IMR-90 (cell line): ENCODE results near the gene MMP2. TPM values are rescaled to one million over a fixed set of nuclear protein-coding genes. Genes with fewer than 3 reads are reported as not detected.

Source experiments
- ATAC-seq: fragments of 200-7000 bp; cut with Tn5 transposase; 2 replicates; pipeline ENCODE4 v1.9.1; 2020; ENCODE audit warnings: low read depth, mild to moderate bottlenecking, moderate library complexity
- BruUV-seq: library from RNA; stranded (reverse); fragments of 400-500 nt; replicated peaks from 2 replicates; lab custom pipeline; 2021; lab: Mats Ljungman, UMichigan
- CTCF ChIA-PET: fragments of 300-600 bp; formaldehyde crosslinking; extraction: SDS; loops from one replicate; lab custom pipeline; 2021; ENCODE audit warnings: antibody characterized with exemption; lab: Yijun Ruan, JAX
- POLR2A ChIA-PET: fragments of 300-600 bp; sonication (Branson Sonifier 250); formaldehyde crosslinking; loops from one replicate; lab custom pipeline; 2022; ENCODE audit warnings: antibody characterized with exemption; ENCODE audit not compliant: unreplicated experiment; lab: Charles Lee
- DNase-seq: peaks from one replicate; pipeline ENCODE4 v3.0.0; 2013
- H2AFZ ChIP-seq: replicated peaks from 2 replicates; pipeline ENCODE3; 2013; ENCODE audit warnings: low read length, mild to moderate bottlenecking; ENCODE audit not compliant: poor library complexity
- H2AK5ac ChIP-seq: 2 replicates; pipeline ENCODE4 v1.6.1; 2013; ENCODE audit warnings: low read depth, low read length, inconsistent platforms
- H2AK9ac ChIP-seq: replicated peaks from 2 replicates; pipeline ENCODE3; 2013; ENCODE audit warnings: mild to moderate bottlenecking, low read depth, low read length, moderate library complexity; ENCODE audit not compliant: poor library complexity
- H2BK120ac ChIP-seq: 2 replicates; pipeline ENCODE4 v1.6.1; 2013; ENCODE audit warnings: low read depth, low read length, inconsistent platforms
- H2BK15ac ChIP-seq: 3 replicates; pipeline ENCODE4 v1.6.1; 2013; ENCODE audit warnings: low read depth, low read length, inconsistent platforms
- H2BK20ac ChIP-seq: 2 replicates; pipeline ENCODE4 v1.6.1; 2013; ENCODE audit warnings: low read depth, mild to moderate bottlenecking, inconsistent platforms, low read length, moderate library complexity
- H2BK5ac ChIP-seq: 2 replicates; pipeline ENCODE4 v1.6.1; 2013; ENCODE audit warnings: mild to moderate bottlenecking, low read depth, low read length, inconsistent platforms; ENCODE audit not compliant: poor library complexity, severe bottlenecking
- H3K14ac ChIP-seq: replicated peaks from 2 replicates; pipeline ENCODE4 v1.6.1; 2013; ENCODE audit warnings: low read depth, low read length, inconsistent platforms
- H3K18ac ChIP-seq: 2 replicates; pipeline ENCODE4 v1.6.1; 2013; ENCODE audit warnings: low read depth, low read length, control low read depth
- H3K23ac ChIP-seq: 2 replicates; pipeline ENCODE4 v1.6.1; 2013; ENCODE audit warnings: low read depth, low read length, inconsistent platforms
- H3K27ac ChIP-seq: 2 replicates; pipeline ENCODE4 v1.5.1; 2013; ENCODE audit warnings: mild to moderate bottlenecking, control low read depth, low read length; ENCODE audit not compliant: insufficient read depth
- H3K27me3 ChIP-seq: 2 replicates; pipeline ENCODE4 v1.6.1; 2013; ENCODE audit warnings: low read length; ENCODE audit not compliant: control insufficient read depth, insufficient read depth
- H3K36me3 ChIP-seq: 2 replicates; pipeline ENCODE4 v1.6.1; 2013; ENCODE audit warnings: low read length, mixed read lengths; ENCODE audit not compliant: control insufficient read depth, insufficient read depth
- H3K4ac ChIP-seq: 2 replicates; pipeline ENCODE4 v1.6.1; 2013; ENCODE audit warnings: low read depth, low read length, inconsistent platforms
- H3K4me1 ChIP-seq: 2 replicates; pipeline ENCODE4 v1.6.1; 2013; ENCODE audit warnings: low read length, mixed read lengths; ENCODE audit not compliant: control insufficient read depth, insufficient read depth
- H3K4me2 ChIP-seq: 2 replicates; pipeline ENCODE4 v1.6.1; 2013; ENCODE audit warnings: low read depth, mild to moderate bottlenecking, control low read depth, low read length, moderate library complexity
- H3K4me3 ChIP-seq: 2 replicates; pipeline ENCODE4 v1.5.1; 2013; ENCODE audit warnings: low read depth, mild to moderate bottlenecking, control low read depth, low read length, moderate library complexity; ENCODE audit not compliant: insufficient read depth
- H3K56ac ChIP-seq: 2 replicates; pipeline ENCODE4 v1.6.1; 2013; ENCODE audit warnings: low read length, inconsistent platforms; ENCODE audit not compliant: insufficient read depth; ENCODE audit errors: extremely low read depth
- H3K79me1 ChIP-seq, 2 experiments: 2 replicates each; pipeline ENCODE4 v1.6.1; 2013; ENCODE audit warnings: low read length in 2 of 2, inconsistent platforms in 1 of 2, low read depth in 1 of 2
- H3K9ac ChIP-seq: 2 replicates; pipeline ENCODE4 v1.6.1; 2013; ENCODE audit warnings: low read depth, low read length, control low read depth
- H3K9me1 ChIP-seq: 2 replicates; pipeline ENCODE4 v1.6.1; 2013; ENCODE audit warnings: low read length, inconsistent platforms; ENCODE audit not compliant: insufficient read depth
- H3K9me3 ChIP-seq: 2 replicates; pipeline ENCODE4 v1.6.1; 2013; ENCODE audit warnings: low read length; ENCODE audit not compliant: control insufficient read depth, insufficient read depth
- H4K20me1 ChIP-seq: 2 replicates; pipeline ENCODE4 v1.6.1; 2013; ENCODE audit warnings: low read length, inconsistent platforms; ENCODE audit not compliant: insufficient read depth
- H4K5ac ChIP-seq: 2 replicates; pipeline ENCODE4 v1.6.1; 2013; ENCODE audit warnings: mild to moderate bottlenecking, low read depth, low read length, control low read depth
- H4K8ac ChIP-seq, 2 experiments: 2 replicates each; pipeline ENCODE4 v1.6.1; 2013; ENCODE audit warnings: low read depth in 2 of 2, low read length in 2 of 2, control low read depth in 1 of 2, inconsistent platforms in 1 of 2
- H4K91ac ChIP-seq: 2 replicates; pipeline ENCODE4 v1.6.1; 2013; ENCODE audit warnings: low read depth, low read length, inconsistent platforms; ENCODE audit not compliant: insufficient read depth
- BHLHE40 ChIP-seq: fragments of 150-350 bp; IDR thresholded peaks from 2 replicates; pipeline ENCODE4 v1.6.1; 2016; ENCODE audit warnings: mild to moderate bottlenecking, low read depth, low read length
- CEBPB ChIP-seq: IDR thresholded peaks from 2 replicates; pipeline ENCODE4 v1.6.1; 2012; ENCODE audit warnings: low read depth, low read length, improper control_type of control experiment
- CTCF ChIP-seq: conservative IDR thresholded peaks from 2 replicates; pipeline ENCODE4 v1.5.1; 2012; ENCODE audit warnings: mild to moderate bottlenecking, low read depth, low read length, improper control_type of control experiment
- MAFK ChIP-seq: IDR thresholded peaks from 2 replicates; pipeline ENCODE4 v1.6.1; 2012; ENCODE audit warnings: low read depth, low read length, improper control_type of control experiment
- MAZ ChIP-seq: IDR thresholded peaks from 2 replicates; pipeline ENCODE4 v1.6.1; 2012; ENCODE audit warnings: low read depth, mild to moderate bottlenecking, low read length, improper control_type of control experiment, moderate library complexity, borderline replicate concordance
- POLR2A ChIP-seq: IDR thresholded peaks from 2 replicates; pipeline ENCODE4 v1.6.1; 2012; ENCODE audit warnings: mild to moderate bottlenecking, low read depth, low read length
- RAD21 ChIP-seq: IDR thresholded peaks from 2 replicates; pipeline ENCODE4 v1.6.1; 2012; ENCODE audit warnings: low read length, improper control_type of control experiment
- RCOR1 ChIP-seq: IDR thresholded peaks from 2 replicates; pipeline ENCODE4 v1.6.1; 2012; ENCODE audit warnings: mild to moderate bottlenecking, low read length, improper control_type of control experiment; ENCODE audit not compliant: insufficient replicate concordance
- RFX5 ChIP-seq: IDR thresholded peaks from 2 replicates; pipeline ENCODE4 v1.8.0; 2012; ENCODE audit warnings: low read depth, mild to moderate bottlenecking, low read length, moderate library complexity
- SMC3 ChIP-seq: fragments of 150-350 bp; IDR thresholded peaks from 2 replicates; pipeline ENCODE4 v1.6.1; 2016; ENCODE audit warnings: low read depth, mild to moderate bottlenecking, antibody characterized with exemption, low read length, moderate library complexity
- WGBS, 2 experiments: methylation state at CpG; one replicate each; pipeline versions ENCODE4 v1.1.5 to v1.1.7; 2013; ENCODE audit warnings: missing lambda C conversion rate in 2 of 2; ENCODE audit not compliant: insufficient read length in 1 of 2; ENCODE audit errors: extremely low coverage in 2 of 2; 5-methylcytosine and 5-hydroxymethylcytosine counted together
- dilution Hi-C: fragments of 300-500 bp; cut with HindIII; formaldehyde crosslinking; loops from one replicate; pipeline ENCODE4 v1.14.3; 2018; ENCODE audit warnings: low sequenced_read_pairs; ENCODE audit not compliant: unreplicated experiment
- in situ Hi-C: fragments of 300-500 bp; cut with MboI; formaldehyde crosslinking; loops from 3 replicates; pipeline ENCODE4 v1.14.3; 2019; ENCODE audit warnings: low sequenced_read_pairs, inconsistent platforms, mixed read lengths
- intact Hi-C: fragments of 100-400 bp; cut with micrococcal nuclease; formaldehyde crosslinking; loops from 2 replicates; pipeline ENCODE4 v1.10.0; 2022
- polyA plus RNA-seq, 3 experiments: library from polyadenylated mRNA; depleted of rRNA; stranded (reverse); fragments of >200 nt; gene quantifications; 2 replicates each; pipeline ENCODE4 v1.2.3, GENCODE V29; 2012; ENCODE audit warnings: low replicate concordance in 1 of 3
- total RNA-seq: library from RNA; depleted of rRNA; stranded (reverse); fragments of >200 nt; gene quantifications from 2 replicates; pipeline ENCODE4 v1.2.3, GENCODE V29; 2012
- TF ChIP-seq, protein P1 (sequence below): fragments of 150-350 bp; IDR thresholded peaks from 2 replicates; pipeline ENCODE4 v1.6.1; 2017; ENCODE audit warnings: mild to moderate bottlenecking, antibody characterized with exemption, low read length, low read depth

Gene MMP2
- total and polyA plus RNA-seq, 2 of the 4 experiments (the other 2 are of a cell fraction) = 240 to 574 TPM

DNA sequence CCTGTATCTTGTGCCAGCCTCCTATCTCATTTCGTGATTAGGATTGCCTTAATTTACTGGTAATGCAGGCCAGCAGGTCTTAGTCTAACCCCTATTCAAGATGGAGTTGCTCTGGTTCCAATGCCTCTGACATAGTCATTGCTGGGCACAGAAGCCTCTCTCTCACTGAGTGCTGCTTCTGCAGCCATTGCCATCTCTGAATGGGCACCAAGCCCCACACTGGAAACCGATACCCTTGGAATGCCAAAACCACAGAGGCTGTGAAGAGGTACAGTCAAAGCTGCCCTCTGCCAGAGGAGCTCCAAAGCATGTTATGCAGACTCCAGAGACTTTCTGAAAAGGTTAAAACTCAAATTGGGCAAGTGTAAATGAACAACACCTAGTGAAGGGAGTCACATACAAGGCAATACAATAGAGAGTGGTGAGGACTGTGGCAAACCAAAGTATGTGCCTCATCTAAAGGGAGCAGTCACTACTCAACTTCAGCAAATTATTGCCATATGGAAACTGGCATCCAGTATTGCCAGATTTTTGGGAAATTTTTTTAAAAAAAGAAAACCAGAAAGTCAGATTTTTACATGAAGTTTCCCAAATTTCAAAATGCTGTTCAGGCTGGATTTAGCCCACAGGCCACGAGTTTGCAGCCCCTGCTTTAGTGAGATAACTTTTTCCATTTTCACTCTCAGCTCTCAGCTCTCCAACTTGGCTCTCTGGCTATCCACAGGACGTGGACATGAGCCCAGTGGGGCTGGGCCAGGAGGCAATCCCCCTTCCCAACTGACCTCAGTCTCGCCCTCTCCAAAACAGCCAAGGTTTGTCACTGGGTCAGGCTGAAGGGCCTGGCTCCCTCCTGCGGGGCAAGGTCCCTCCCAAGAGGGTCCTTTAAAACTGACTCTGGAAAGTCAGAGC, 2.1 kb upstream of the MMP2 start (continued):
- TF ChIP-seq, protein P1, sequence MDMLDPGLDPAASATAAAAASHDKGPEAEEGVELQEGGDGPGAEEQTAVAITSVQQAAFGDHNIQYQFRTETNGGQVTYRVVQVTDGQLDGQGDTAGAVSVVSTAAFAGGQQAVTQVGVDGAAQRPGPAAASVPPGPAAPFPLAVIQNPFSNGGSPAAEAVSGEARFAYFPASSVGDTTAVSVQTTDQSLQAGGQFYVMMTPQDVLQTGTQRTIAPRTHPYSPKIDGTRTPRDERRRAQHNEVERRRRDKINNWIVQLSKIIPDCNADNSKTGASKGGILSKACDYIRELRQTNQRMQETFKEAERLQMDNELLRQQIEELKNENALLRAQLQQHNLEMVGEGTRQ = no peak

- Histone ChIP-seq H2BK20ac (no peak overlapping the region), H3K14ac (no peak overlapping the region), H2BK5ac (no peak overlapping the region), H2AK5ac (no peak overlapping the region), H2BK15ac (no peak overlapping the region), H3K56ac (no peak overlapping the region), H4K20me1 (peaks cover 23% of the 10 kb centered on the region; the same call in 1 of the 2 replicates), H3K27me3 (no peaks in the 10 kb centered on the region), H3K18ac (no peak overlapping the region), H3K4me3 (no peak overlapping the region), H4K91ac (peak overlapping the region; percentile 47), H2AFZ (no peak overlapping the region), H4K5ac (no peak overlapping the region), H3K4me1 (peaks cover 9% of the 10 kb centered on the region), H4K8ac (no peak overlapping the region), H3K27ac (no peak overlapping the region), H3K23ac (no peak overlapping the region), H3K79me1 (peaks cover 26 to 31% of the 10 kb centered on the region in 2 experiments), H3K9me3 (no peaks in the 10 kb centered on the region), H3K9me1 (peaks cover 7% of the 10 kb centered on the region), H2BK120ac (peak overlapping the region; percentile 42; the same call in 1 of the 2 replicates), H3K36me3 (peaks cover 4% of the 10 kb centered on the region; the same call in 1 of the 2 replicates), H3K4ac (peak overlapping the region; percentile 45; the same call in 1 of the 2 replicates), H3K9ac (no peak overlapping the region), H2AK9ac (no peak overlapping the region), H3K4me2 (no peak overlapping the region)
- TF ChIP-seq MAFK (no peak), RAD21 (no peak), SMC3 (no peak), RFX5 (no peak), CEBPB (no peak), RCOR1 (no peak), MAZ (no peak), CTCF (no peak), POLR2A (no peak), BHLHE40 (no peak)
- in situ Hi-C loops = loop anchor here (25.0 kb wide), 1 partner anchor 885 kb away; no protein-coding TSS in a partner anchor
- no CpG with 5 or more reads among the region's 3 CpGs for WGBS, 2 experiments
- intact Hi-C loops = no loop called here
- CTCF ChIA-PET = no interaction called here
- BruUV-seq = no TSS peak
- POLR2A ChIA-PET = no interaction called here
- ATAC-seq (no peak), DNase-seq (no peak)
- dilution Hi-C loops = no loop called here
Observed at GRCh38 chr16:55477736-55478135, 1.3 kb upstream of the MMP2 start.
